GM12878 (cell line): Measurements from ENCODE around the gene NUP85. TPM values are rescaled to one million over a fixed set of nuclear protein-coding genes. Genes with fewer than 3 reads are reported as not detected.

ENCODE experiments used
- ATAC-seq: fragments of 200-7000 bp; cut with Tn5 transposase; 3 replicates; pipeline ENCODE4 v1.9.1; 2020; ENCODE audit warnings: mild to moderate bottlenecking, moderate library complexity
- BruUV-seq: library from RNA; stranded (reverse); fragments of 400-500 nt; replicated peaks from 2 replicates; lab custom pipeline; 2021; lab: Mats Ljungman, UMichigan
- CTCF ChIA-PET: fragments of 300-600 bp; sonication (Branson Sonifier 250); formaldehyde crosslinking; extraction: SDS; loops from one replicate; lab custom pipeline; 2021; ENCODE audit warnings: inconsistent platforms; lab: Yijun Ruan, JAX
- POLR2A ChIA-PET: fragments of 350-600 bp; formaldehyde crosslinking; extraction: SDS; loops from one replicate; lab custom pipeline; 2021; ENCODE audit warnings: inconsistent platforms; lab: Charles Lee
- RAD21 ChIA-PET: fragments of 300-600 bp; sonication (Branson Sonifier 250); formaldehyde crosslinking; loops from one replicate; lab custom pipeline; 2023; ENCODE audit warnings: antibody characterized with exemption; ENCODE audit not compliant: unreplicated experiment; lab: Charles Lee
- SMC1A ChIA-PET: fragments of 300-600 bp; sonication (Branson Sonifier 250); formaldehyde crosslinking; loops from one replicate; lab custom pipeline; 2023; ENCODE audit not compliant: unreplicated experiment, uncharacterized antibody; lab: Charles Lee
- DNase-seq: peaks from one replicate; pipeline ENCODE4 v3.0.0-alpha.2; 2011; ENCODE audit warnings: low read depth, low spot score
- FAIRE-seq: peaks from 3 replicates; lab custom pipeline; 2011; peaks lifted over from hg19 to GRCh38; lab: Jason Lieb, UNC
- H2AFZ ChIP-seq: 2 replicates; pipeline ENCODE4 v1.6.0; 2011; ENCODE audit warnings: low read depth, low read length, control low read depth; ENCODE audit not compliant: control insufficient read depth
- H3K27ac ChIP-seq: 2 replicates; pipeline ENCODE4 v1.5.1; 2011; ENCODE audit warnings: control low read depth; ENCODE audit not compliant: control insufficient read depth, insufficient read depth
- H3K27me3 ChIP-seq, 2 experiments: replicated peaks in 1 of 2; 2 replicates each; pipeline versions ENCODE4 v1.6.0 to v1.6.1; 2011; ENCODE audit warnings: low read length in 1 of 2; ENCODE audit not compliant: control insufficient read depth in 2 of 2, insufficient read depth in 2 of 2
- H3K36me3 ChIP-seq, 2 experiments: 2 replicates each; pipeline ENCODE4 v1.5.1; 2011; ENCODE audit warnings: low read length in 1 of 2; ENCODE audit not compliant: control insufficient read depth in 2 of 2, insufficient read depth in 2 of 2
- H3K4me1 ChIP-seq: 2 replicates; pipeline ENCODE4 v1.6.1; 2011; ENCODE audit warnings: mild to moderate bottlenecking, low read length, moderate library complexity, mixed read lengths; ENCODE audit not compliant: control insufficient read depth, insufficient read depth
- H3K4me2 ChIP-seq: 2 replicates; pipeline ENCODE4 v1.6.0; 2011; ENCODE audit warnings: control low read depth; ENCODE audit not compliant: control insufficient read depth, insufficient read depth
- H3K4me3 ChIP-seq: fragments of 200-600 bp; sonication (generic); 2 replicates; pipeline ENCODE4 v1.5.1; 2016
- H3K79me2 ChIP-seq: 2 replicates; pipeline ENCODE4 v1.6.0; 2011; ENCODE audit warnings: low read length; ENCODE audit not compliant: control insufficient read depth, insufficient read depth
- H3K9ac ChIP-seq: 2 replicates; pipeline ENCODE4 v1.8.0; 2011; ENCODE audit warnings: low read length, control low read depth, mixed read lengths; ENCODE audit not compliant: control insufficient read depth, insufficient read depth
- H3K9me3 ChIP-seq: replicated peaks from 3 replicates; pipeline ENCODE4 v1.5.1; 2011; ENCODE audit warnings: mild to moderate bottlenecking, low read length; ENCODE audit not compliant: control insufficient read depth, insufficient read depth
- H4K20me1 ChIP-seq: 2 replicates; pipeline ENCODE4 v1.6.0; 2011; ENCODE audit not compliant: control insufficient read depth, insufficient read depth
- CTCF ChIP-seq, 3 experiments: IDR thresholded peaks in 2 of 3; conservative IDR thresholded peaks in 1 of 3; 2 replicates each; pipeline ENCODE4 v1.5.1; 2011; ENCODE audit warnings: low read depth in 3 of 3, low read length in 3 of 3, mild to moderate bottlenecking in 3 of 3, control low read depth in 2 of 3, moderate library complexity in 2 of 3, inconsistent platforms in 1 of 3, mixed read lengths in 1 of 3; ENCODE audit not compliant: control insufficient read depth in 2 of 3, insufficient read depth in 1 of 3; ENCODE audit errors: extremely low read depth in 1 of 3
- EED ChIP-seq: sonication (generic); IDR thresholded peaks from 2 replicates; pipeline ENCODE4 v1.6.1; 2016; ENCODE audit warnings: antibody characterized with exemption, low read depth
- ESRRA ChIP-seq: IDR thresholded peaks from 2 replicates; pipeline ENCODE4 v1.6.1; 2012; ENCODE audit warnings: mild to moderate bottlenecking, low read length, improper control_type of control experiment
- IKZF1 ChIP-seq: fragments of 450-650 bp; conservative IDR thresholded peaks from 2 replicates; pipeline ENCODE4 v1.6.1; 2017; ENCODE audit warnings: antibody characterized with exemption, mild to moderate bottlenecking
- NFYA ChIP-seq: IDR thresholded peaks from 2 replicates; pipeline ENCODE4 v1.6.1; 2011; ENCODE audit warnings: low read depth, mild to moderate bottlenecking, low read length, improper control_type of control experiment, borderline replicate concordance
- POLR2A ChIP-seq: IDR thresholded peaks from 2 replicates; pipeline ENCODE4 v1.6.1; 2011; ENCODE audit warnings: low read depth, mild to moderate bottlenecking, low read length
- RAD21 ChIP-seq: IDR thresholded peaks from 2 replicates; pipeline ENCODE4 v1.6.1; 2011; ENCODE audit warnings: mild to moderate bottlenecking, low read depth, low read length, moderate library complexity; ENCODE audit not compliant: insufficient read depth
- SMARCA5 ChIP-seq: fragments of 450-650 bp; IDR thresholded peaks from 2 replicates; pipeline ENCODE4 v1.6.1; 2017; ENCODE audit warnings: mild to moderate bottlenecking
- SMC3 ChIP-seq: IDR thresholded peaks from 2 replicates; pipeline ENCODE4 v1.6.1; 2011; ENCODE audit warnings: low read length, improper control_type of control experiment, borderline replicate concordance
- YY1 ChIP-seq: IDR thresholded peaks from 2 replicates; pipeline ENCODE4 v1.6.1; 2011; ENCODE audit warnings: low read depth, mild to moderate bottlenecking, low read length
- WGBS: methylation state at CpG from one replicate; pipeline ENCODE4 v1.1.6; 2016; ENCODE audit warnings: low lambda C conversion rate; ENCODE audit not compliant: insufficient replicate concordance, insufficient coverage; ENCODE audit errors: missing lambda C conversion rate; 5-methylcytosine and 5-hydroxymethylcytosine counted together
- in situ Hi-C: fragments of 300-500 bp; cut with MboI; formaldehyde crosslinking; loops from 9 replicates; pipeline ENCODE4 v1.14.3; 2018; ENCODE audit warnings: mixed read lengths
- intact Hi-C: fragments of 100-400 bp; cut with micrococcal nuclease; formaldehyde crosslinking; loops from one replicate; pipeline ENCODE4 v1.14.2; 2022; ENCODE audit not compliant: unreplicated experiment
- polyA plus RNA-seq, 11 experiments: library from polyadenylated mRNA; depleted of rRNA in 4 of 11; unstranded in 6 of 11; stranded (reverse) in 5 of 11; fragments of >200 nt; fragmentation: Nextera tagmentation in 4 of 11; fragmentation: Illumina TruSeq in 1 of 11; extraction: Ambion mirVana in 4 of 11; extraction: Trizol in 1 of 11; gene quantifications; 1 replicate in 1 of 11; 2 replicates in 10 of 11; pipeline versions ENCODE4 v1.2.1 to v1.2.3, GENCODE V29; 2011 to 2016; ENCODE audit warnings: inconsistent platforms in 2 of 11, missing spikeins in 2 of 11, low read depth in 1 of 11
- total RNA-seq, 4 experiments: library from RNA; depleted of rRNA in 3 of 4; stranded (reverse); fragments of >200 nt in 3 of 4; fragmentation: Illumina TruSeq in 1 of 4; extraction: Trizol in 1 of 4; gene quantifications; 2 replicates each; pipeline versions ENCODE4 v1.2.1 to v1.2.3, GENCODE V29; 2013 to 2021

The NUP85 gene
- total and polyA plus RNA-seq, 10 of the 15 experiments (the other 5 are each of a cell fraction or from before 2014, with no cell fraction given): 54.0 to 135 (median 95.4) TPM

- Histone ChIP-seq H3K79me2 (no peaks in the 10 kb centered on the region; the same call in 1 of the 2 replicates), H3K9me3 (no peaks in the 10 kb centered on the region), H3K4me3 (no peak overlapping the region), H3K4me2 (no peak overlapping the region), H2AFZ (no peak overlapping the region), H3K9ac (no peak overlapping the region), H3K27me3 (no peaks in the 10 kb centered on the region), H3K36me3 (peaks cover 60 to 65% of the 10 kb centered on the region in 2 experiments), H4K20me1 (no peaks in the 10 kb centered on the region; the same call in 1 of the 2 replicates), H3K27ac (no peak overlapping the region), H3K4me1 (peaks cover 43% of the 10 kb centered on the region)
- POLR2A ChIA-PET: interaction anchor here (0.6 to 0.9 kb wide), 2 partner anchors 22 to 134 kb away, joined by 3 to 4 read pairs; no protein-coding TSS in a partner anchor
- RAD21 ChIA-PET: interaction anchor here (0.7 to 1.6 kb wide), 8 partner anchors 20 to 279 kb away, joined by 3 to 9 read pairs (median 4); partner anchors contain the start of genes MIF4GD and NUP85
- in situ Hi-C loops (no loop called here), intact Hi-C loops (loop anchor here (1.0 kb wide), 1 partner anchor 172 kb away; no protein-coding TSS in a partner anchor)
- TF ChIP-seq POLR2A: peak; percentile 11; the same call in 1 of the 2 replicates
- TF ChIP-seq NFYA: no peak
- peak; percentile 29; the same call in 1 of the 2 replicates for TF ChIP-seq SMARCA5
- TF ChIP-seq RAD21: peak; percentile 41
- no peak for TF ChIP-seq EED
- TF ChIP-seq SMC3: peak; percentile 29; the same call in 1 of the 2 replicates
- TF ChIP-seq ESRRA: no peak
- TF ChIP-seq IKZF1: 0 out of 2 replicates have a peak, but pooled peaks have one; percentile 13
- peak; percentile 47; the same call in 1 of the 2 replicates for TF ChIP-seq YY1
- TF ChIP-seq CTCF (IDR thresholded peaks at IDR 0.05 in 2 of 3, conservative IDR thresholded peaks at IDR 0.05 in 1 of 3; ENCODE audit: control insufficient read depth in 2 of 3, extremely low read depth in 1 of 3, insufficient read depth in 1 of 3, low read depth in 3 of 3, low read length in 3 of 3): peak; percentile 61 to 86 (median 61)
- SMC1A ChIA-PET: interaction anchor here (1.0 to 2.3 kb wide), 5 partner anchors 10 to 55 kb away, joined by 3 to 10 read pairs (median 6); partner anchors contain the start of genes GGA3, MIF4GD and MRPS7
- DNase-seq (no peak), FAIRE-seq (no peak), ATAC-seq (peak; percentile 67)
- no TSS peak for BruUV-seq
- 80% methylated on average over 23 of the region's 23 CpGs for WGBS
- CTCF ChIA-PET: interaction anchor here (0.5 to 4.3 kb wide), 21 partner anchors 9 to 784 kb away, joined by 3 to 34 read pairs (median 4); partner anchors contain the start of genes GGA3, MIF4GD, MRPS7 and NUP85
Measured at GRCh38 chr17:75240394-75241142, 35.1 kb downstream of the NUP85 start.
